Measurements from ENCODE around the gene IGLL1.

Gene IGLL1

DNA sequence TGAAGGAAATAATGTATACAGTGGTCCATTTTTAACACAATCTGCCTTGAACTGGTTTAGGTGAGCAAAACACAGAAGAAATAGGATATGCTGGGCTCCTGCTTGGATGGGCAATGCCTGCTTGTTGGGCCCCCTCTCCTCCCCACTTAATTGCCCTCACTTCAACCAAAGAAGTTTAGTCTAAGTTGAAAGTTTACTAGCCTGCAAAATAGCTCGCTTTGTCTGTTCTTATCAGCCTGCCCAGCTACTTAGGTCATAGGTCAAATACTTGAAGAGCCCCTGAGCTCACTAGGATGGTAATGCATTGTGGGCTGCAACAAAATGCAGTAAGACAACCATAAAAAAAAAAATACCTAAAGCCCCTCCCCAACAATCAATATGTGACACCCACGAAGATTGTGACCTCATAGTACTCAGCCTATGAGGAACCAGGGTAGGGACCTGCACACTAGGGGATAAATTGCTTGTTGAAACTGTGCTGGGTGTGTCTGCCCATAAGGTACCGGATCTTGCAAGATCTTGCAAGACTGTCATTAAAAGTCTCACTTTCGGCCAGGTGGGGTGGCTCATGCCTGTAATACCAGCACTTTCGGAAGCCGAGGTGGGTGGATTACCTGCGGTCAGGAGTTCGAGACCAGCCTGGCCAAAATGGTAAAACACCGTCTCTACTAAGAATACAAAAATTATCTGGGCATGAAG is 41.1 kb upstream of the IGLL1 start:
- no peak for DNase-seq (ENCODE audit: low read depth, low spot score)
- no peak for TF ChIP-seq CTCF (IDR thresholded peaks at IDR 0.05; ENCODE audit: insufficient read depth, low read length, missing control alignments)
- POLR2A ChIA-PET, result no interaction called here
- H3K4me3 ChIP-seq (ENCODE audit: low read depth, low read length), result no peak overlapping the region
- CTCF ChIA-PET, result no interaction called here

DNA sequence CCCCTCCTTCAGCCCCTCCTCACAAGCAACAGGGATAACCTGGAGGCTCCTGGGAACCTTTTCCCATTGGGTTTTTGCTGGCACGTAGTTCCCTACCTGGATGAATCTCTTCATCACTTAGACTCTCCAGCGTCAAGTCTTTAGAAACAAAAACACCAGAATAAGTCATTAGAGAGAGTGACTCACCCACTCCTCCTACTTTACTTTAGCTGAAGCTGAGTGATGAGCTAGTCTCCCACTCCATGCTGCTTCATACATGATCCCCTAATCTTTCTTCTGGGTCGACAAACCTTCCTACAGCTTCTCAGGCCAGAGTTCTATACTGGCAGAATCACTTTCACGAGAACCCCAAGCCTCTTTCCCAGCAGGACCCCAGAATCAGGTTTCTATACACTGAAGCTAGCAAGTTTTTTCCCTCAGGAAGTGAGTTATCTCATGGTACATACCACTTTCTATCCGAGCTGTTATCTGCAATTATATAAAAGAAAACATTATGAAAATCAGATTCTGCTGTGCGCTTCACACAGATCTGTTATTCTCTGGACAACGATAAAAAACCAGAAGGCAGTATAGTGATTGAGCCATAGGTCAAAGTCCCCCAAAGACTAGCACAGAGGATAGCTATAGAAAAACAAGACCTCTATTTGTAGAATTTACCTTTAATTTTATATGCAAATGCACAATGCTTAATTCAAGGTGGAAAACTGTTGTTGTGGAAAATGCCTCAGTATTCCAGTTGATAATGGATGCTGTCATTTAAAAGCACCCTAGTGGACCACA is 33.3 kb upstream of the IGLL1 start:
- POLR2A ChIA-PET, result no interaction called here
- DNase-seq (ENCODE audit: low read depth, low spot score), result no peak
- CTCF ChIA-PET, result interaction anchor here (0.8 to 1.9 kb wide), 2 partner anchors 23 to 25 kb away, joined by 3 to 7 read pairs; no protein-coding TSS in a partner anchor
- no peak overlapping the region for H3K4me3 ChIP-seq (ENCODE audit: low read depth, low read length)
- no peak for TF ChIP-seq CTCF (IDR thresholded peaks at IDR 0.05; ENCODE audit: insufficient read depth, low read length, missing control alignments)

GRCh38 chr22:23609983-23610781 is 30.1 kb upstream of the IGLL1 start:
- CTCF ChIA-PET, result no interaction called here
- no peak for DNase-seq (ENCODE audit: low read depth, low spot score)
- POLR2A ChIA-PET, result no interaction called here
- H3K4me3 ChIP-seq (ENCODE audit: low read depth, low read length), result no peak overlapping the region
- TF ChIP-seq CTCF (IDR thresholded peaks at IDR 0.05; ENCODE audit: insufficient read depth, low read length, missing control alignments), result no peak

GRCh38 chr22:23608583-23608982 is 28.5 kb upstream of the IGLL1 start:
- POLR2A ChIA-PET, result no interaction called here
- CTCF ChIA-PET, result no interaction called here
- TF ChIP-seq CTCF (IDR thresholded peaks at IDR 0.05; ENCODE audit: insufficient read depth, low read length, missing control alignments), result no peak
- H3K4me3 ChIP-seq (ENCODE audit: low read depth, low read length), result no peak overlapping the region
- DNase-seq (ENCODE audit: low read depth, low spot score), result no peak

DNA sequence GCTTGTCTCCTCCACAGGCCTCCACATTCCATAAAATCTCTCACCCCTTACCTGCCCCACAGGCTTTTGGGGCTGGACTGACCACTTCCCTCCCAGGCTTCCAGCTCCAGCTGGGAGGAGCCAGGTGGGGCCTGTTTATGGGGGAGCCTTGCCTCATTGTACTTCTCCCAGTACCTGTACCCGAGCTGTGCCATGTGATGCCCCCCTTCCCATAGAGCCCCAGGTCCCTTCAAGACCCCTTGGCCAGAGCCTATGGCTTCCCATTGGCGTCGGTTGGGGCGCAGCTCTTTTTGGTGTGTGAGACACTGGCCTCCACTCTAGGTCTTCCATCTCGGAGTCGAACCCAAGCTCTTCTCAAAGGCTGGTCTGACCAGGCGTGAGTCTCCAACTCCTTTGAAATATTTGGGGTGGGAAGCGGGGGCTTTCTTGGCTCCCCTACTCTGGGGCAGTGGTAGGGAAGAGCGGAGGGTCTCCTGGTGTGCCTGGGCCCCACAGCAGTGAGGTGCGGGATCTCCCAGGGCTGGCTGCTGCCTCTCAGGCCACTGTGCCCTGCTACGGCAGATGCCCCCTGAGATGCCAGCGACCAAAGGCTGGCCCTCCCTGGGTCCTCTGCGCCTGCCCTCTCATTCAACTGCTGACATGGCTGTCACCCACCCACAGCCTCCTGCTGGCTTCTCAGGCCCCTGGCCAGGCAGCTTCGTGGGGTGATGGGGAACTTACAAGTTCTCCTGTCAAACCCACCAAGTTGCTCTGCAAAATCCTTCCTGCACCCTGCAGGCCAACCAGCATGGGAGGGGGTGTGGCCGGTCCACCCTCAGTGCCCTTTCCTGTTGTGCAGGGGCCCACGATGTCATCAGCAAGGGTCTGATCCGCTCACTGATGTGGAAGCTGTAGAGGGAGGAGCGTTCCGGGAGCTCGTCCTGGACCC is 26.4 kb upstream of the IGLL1 start:
- ChIA-PET POLR2A (no interaction called here), CTCF (interaction anchor here (1.1 kb wide), 1 partner anchor 15 kb away, joined by 8 read pairs; no protein-coding TSS in a partner anchor)
- no peak for DNase-seq (ENCODE audit: low read depth, low spot score)
- no peak overlapping the region for H3K4me3 ChIP-seq (ENCODE audit: low read depth, low read length)
- TF ChIP-seq CTCF (IDR thresholded peaks at IDR 0.05; ENCODE audit: insufficient read depth, low read length, missing control alignments), result no peak
